ENCODE data around the gene C3.

C3 gene

GRCh38 chr19:6699935-6700334 lies 20.5 kb downstream of the C3 start:
- Histone ChIP-seq H3K4me2 (ENCODE audit: low read length) (no peak overlapping the region), H3K4me3 (ENCODE audit: low read length) (no peak overlapping the region), H3K79me2 (ENCODE audit: low read length) (no peaks in the 10 kb centered on the region), H3K27me3 (ENCODE audit: low read depth, low read length) (peaks cover 7% of the 10 kb centered on the region; the same call in 1 of the 2 replicates), H3K27ac (ENCODE audit: low read length) (no peak overlapping the region), H3K4me1 (ENCODE audit: low read length) (peaks cover 8% of the 10 kb centered on the region), H3K9ac (ENCODE audit: low read length) (no peak overlapping the region), H3K9me3 (ENCODE audit: insufficient read depth, low read length) (no peaks in the 10 kb centered on the region), H3K36me3 (replicated peaks; ENCODE audit: low read depth, low read length) (no peaks in the 10 kb centered on the region), H2AFZ (ENCODE audit: low read depth, low read length) (no peak overlapping the region), H4K20me1 (ENCODE audit: insufficient read depth, low read length) (no peaks in the 10 kb centered on the region)
- TF ChIP-seq, protein P1, sequence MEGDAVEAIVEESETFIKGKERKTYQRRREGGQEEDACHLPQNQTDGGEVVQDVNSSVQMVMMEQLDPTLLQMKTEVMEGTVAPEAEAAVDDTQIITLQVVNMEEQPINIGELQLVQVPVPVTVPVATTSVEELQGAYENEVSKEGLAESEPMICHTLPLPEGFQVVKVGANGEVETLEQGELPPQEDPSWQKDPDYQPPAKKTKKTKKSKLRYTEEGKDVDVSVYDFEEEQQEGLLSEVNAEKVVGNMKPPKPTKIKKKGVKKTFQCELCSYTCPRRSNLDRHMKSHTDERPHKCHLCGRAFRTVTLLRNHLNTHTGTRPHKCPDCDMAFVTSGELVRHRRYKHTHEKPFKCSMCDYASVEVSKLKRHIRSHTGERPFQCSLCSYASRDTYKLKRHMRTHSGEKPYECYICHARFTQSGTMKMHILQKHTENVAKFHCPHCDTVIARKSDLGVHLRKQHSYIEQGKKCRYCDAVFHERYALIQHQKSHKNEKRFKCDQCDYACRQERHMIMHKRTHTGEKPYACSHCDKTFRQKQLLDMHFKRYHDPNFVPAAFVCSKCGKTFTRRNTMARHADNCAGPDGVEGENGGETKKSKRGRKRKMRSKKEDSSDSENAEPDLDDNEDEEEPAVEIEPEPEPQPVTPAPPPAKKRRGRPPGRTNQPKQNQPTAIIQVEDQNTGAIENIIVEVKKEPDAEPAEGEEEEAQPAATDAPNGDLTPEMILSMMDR (IDR thresholded peaks at IDR 0.05; ENCODE audit: low read depth, low read length), result no peak
- no peak for TF ChIP-seq EZH2phosphoT487 (IDR thresholded peaks at IDR 0.05; ENCODE audit: low read depth)

DNA sequence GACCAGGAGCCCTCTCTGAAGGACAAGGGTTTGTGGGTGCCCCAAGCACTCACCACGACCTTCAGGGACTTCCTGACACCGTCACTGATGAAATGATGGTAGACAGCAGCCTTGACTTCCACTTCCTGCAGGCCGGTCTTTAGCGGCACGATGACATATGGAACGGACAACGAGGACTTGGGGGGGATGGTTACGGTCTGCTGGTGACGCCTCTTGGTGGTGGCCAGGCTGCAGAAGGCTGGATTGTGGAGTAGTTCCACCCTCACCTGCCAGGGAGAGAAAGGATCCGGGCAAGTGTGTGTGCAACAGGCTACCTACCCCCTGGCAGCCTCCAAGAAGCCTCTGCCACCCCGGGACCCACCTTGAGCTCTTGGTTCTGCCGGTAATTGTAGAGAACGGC lies 23.2 kb downstream of the C3 start:
- H3K9me3 ChIP-seq (ENCODE audit: insufficient read depth, low read length), result no peaks in the 10 kb centered on the region
- H3K9ac ChIP-seq (ENCODE audit: low read length), result no peak overlapping the region
- H3K79me2 ChIP-seq (ENCODE audit: low read length), result no peaks in the 10 kb centered on the region
- H3K4me3 ChIP-seq (ENCODE audit: low read length), result no peak overlapping the region
- no peak overlapping the region for H3K27ac ChIP-seq (ENCODE audit: low read length)
- peaks cover 6% of the 10 kb centered on the region; the same call in 1 of the 2 replicates for H3K27me3 ChIP-seq (ENCODE audit: low read depth, low read length)
- no peak overlapping the region for H3K4me2 ChIP-seq (ENCODE audit: low read length)
- H3K36me3 ChIP-seq (replicated peaks; ENCODE audit: low read depth, low read length), result no peaks in the 10 kb centered on the region
- no peak overlapping the region for H2AFZ ChIP-seq (ENCODE audit: low read depth, low read length)
- H4K20me1 ChIP-seq (ENCODE audit: insufficient read depth, low read length), result no peaks in the 10 kb centered on the region
- TF ChIP-seq, protein P1 (IDR thresholded peaks at IDR 0.05; ENCODE audit: low read depth, low read length), result no peak
- TF ChIP-seq EZH2phosphoT487 (IDR thresholded peaks at IDR 0.05; ENCODE audit: low read depth), result no peak
- peaks cover 11% of the 10 kb centered on the region for H3K4me1 ChIP-seq (ENCODE audit: low read length)

- H3K4me2 ChIP-seq (ENCODE audit: low read length), result no peak overlapping the region
- H3K9me3 ChIP-seq (ENCODE audit: insufficient read depth, low read length), result no peaks in the 10 kb centered on the region
- no peaks in the 10 kb centered on the region for H3K79me2 ChIP-seq (ENCODE audit: low read length)
- 0 out of 2 replicates have a peak, but pooled peaks cover 3% of the 10 kb centered on the region for H3K27me3 ChIP-seq (ENCODE audit: low read depth, low read length)
- no peaks in the 10 kb centered on the region for H3K36me3 ChIP-seq (replicated peaks; ENCODE audit: low read depth, low read length)
- TF ChIP-seq, protein P1 (IDR thresholded peaks at IDR 0.05; ENCODE audit: low read depth, low read length), result no peak
- TF ChIP-seq EZH2phosphoT487 (IDR thresholded peaks at IDR 0.05; ENCODE audit: low read depth), result no peak
- H2AFZ ChIP-seq (ENCODE audit: low read depth, low read length), result no peak overlapping the region
- no peak overlapping the region for H3K27ac ChIP-seq (ENCODE audit: low read length)
- H3K4me1 ChIP-seq (ENCODE audit: low read length), result peaks cover 15% of the 10 kb centered on the region
- no peak overlapping the region for H3K9ac ChIP-seq (ENCODE audit: low read length)
- H4K20me1 ChIP-seq (ENCODE audit: insufficient read depth, low read length), result no peaks in the 10 kb centered on the region
- no peak overlapping the region for H3K4me3 ChIP-seq (ENCODE audit: low read length)
Measured at GRCh38 chr19:6696239-6696820, 24.1 kb downstream of the C3 start.

GRCh38 chr19:6694147-6694815 lies 26.2 kb downstream of the C3 start:
- Histone ChIP-seq H3K9ac (ENCODE audit: low read length) (no peak overlapping the region), H3K4me2 (ENCODE audit: low read length) (no peak overlapping the region), H3K36me3 (replicated peaks; ENCODE audit: low read depth, low read length) (no peaks in the 10 kb centered on the region), H3K79me2 (ENCODE audit: low read length) (no peaks in the 10 kb centered on the region), H3K27me3 (ENCODE audit: low read depth, low read length) (peaks cover 14% of the 10 kb centered on the region), H3K4me1 (ENCODE audit: low read length) (peaks cover 13% of the 10 kb centered on the region), H3K9me3 (ENCODE audit: insufficient read depth, low read length) (no peaks in the 10 kb centered on the region), H2AFZ (ENCODE audit: low read depth, low read length) (no peak overlapping the region), H3K27ac (ENCODE audit: low read length) (no peak overlapping the region), H4K20me1 (ENCODE audit: insufficient read depth, low read length) (no peaks in the 10 kb centered on the region), H3K4me3 (ENCODE audit: low read length) (no peak overlapping the region)
- no peak for TF ChIP-seq EZH2phosphoT487 (IDR thresholded peaks at IDR 0.05; ENCODE audit: low read depth)
- TF ChIP-seq, protein P1 (IDR thresholded peaks at IDR 0.05; ENCODE audit: low read depth, low read length), result no peak
